Measurements from ENCODE around the gene TMEM115. TPM values are rescaled to one million over a fixed set of nuclear protein-coding genes. Genes with fewer than 3 reads are reported as not detected.

TMEM115 gene
- total RNA-seq, 1 experiment from 2014 or later = 29.4 TPM

- peak; percentile 98 for DNase-seq
- intact Hi-C loops (cut with micrococcal nuclease; ENCODE audit: unreplicated experiment) = no loop called here
- no peaks in the 10 kb centered on the region for H3K9me3 Mint-ChIP-seq (ENCODE audit: low read depth, unreplicated experiment)
- peak overlapping the region; percentile 82 for H3K27ac Mint-ChIP-seq (ENCODE audit: unreplicated experiment)
- BruUV-seq (replicated peaks) = no TSS peak
- H3K36me3 Mint-ChIP-seq (ENCODE audit: insufficient read depth, unreplicated experiment) = peaks cover 37% of the 10 kb centered on the region
- H3K27me3 Mint-ChIP-seq (ENCODE audit: unreplicated experiment) = peaks cover 18% of the 10 kb centered on the region
- peaks cover 11% of the 10 kb centered on the region for H3K4me1 Mint-ChIP-seq (ENCODE audit: low read depth, unreplicated experiment)
- TF ChIP-seq CTCF (IDR thresholded peaks at IDR 0.05; ENCODE audit: unreplicated experiment) = no peak
- CTCF ChIA-PET = interaction anchor here (0.6 to 2.7 kb wide), 14 partner anchors 8 to 110 kb away, joined by 3 to 15 read pairs (median 4); partner anchors contain the start of genes CYB561D2, IFRD2, LSMEM2 and NPRL2
- H3K4me3 Mint-ChIP-seq (ENCODE audit: low read depth, unreplicated experiment) = peak overlapping the region; percentile 93
These were observed 22.0 kb downstream of the TMEM115 start for GRCh38 chr3:50337175-50337861.

GRCh38 chr3:50336452-50337174 lies 22.7 kb downstream of the TMEM115 start:
- intact Hi-C loops (cut with micrococcal nuclease; ENCODE audit: unreplicated experiment) = no loop called here
- peak overlapping the region; percentile 82 for H3K27ac Mint-ChIP-seq (ENCODE audit: unreplicated experiment)
- H3K9me3 Mint-ChIP-seq (ENCODE audit: low read depth, unreplicated experiment) = no peaks in the 10 kb centered on the region
- no peak for TF ChIP-seq CTCF (IDR thresholded peaks at IDR 0.05; ENCODE audit: unreplicated experiment)
- peak overlapping the region; percentile 93 for H3K4me3 Mint-ChIP-seq (ENCODE audit: low read depth, unreplicated experiment)
- TSS peak; percentile 70 for BruUV-seq (replicated peaks)
- peaks cover 37% of the 10 kb centered on the region for H3K36me3 Mint-ChIP-seq (ENCODE audit: insufficient read depth, unreplicated experiment)
- CTCF ChIA-PET = interaction anchor here (0.7 to 2.7 kb wide), 15 partner anchors 9 to 109 kb away, joined by 3 to 15 read pairs (median 3); partner anchors contain the start of genes CYB561D2, LSMEM2, NPRL2 and SEMA3B
- no peak for DNase-seq
- H3K27me3 Mint-ChIP-seq (ENCODE audit: unreplicated experiment) = peaks cover 18% of the 10 kb centered on the region
- peaks cover 11% of the 10 kb centered on the region for H3K4me1 Mint-ChIP-seq (ENCODE audit: low read depth, unreplicated experiment)

- CTCF ChIA-PET = interaction anchor here (0.7 kb wide), 1 partner anchor 113 kb away, joined by 3 read pairs; no protein-coding TSS in a partner anchor
- Mint-ChIP-seq H3K27ac (ENCODE audit: unreplicated experiment) (no peak overlapping the region), H3K36me3 (ENCODE audit: insufficient read depth, unreplicated experiment) (peaks cover 43% of the 10 kb centered on the region)
These were observed 24.8 kb downstream of the TMEM115 start for GRCh38 chr3:50334339-50335075.

More at GRCh38 chr3:50334339-50335075, 24.8 kb downstream of the TMEM115 start:
- peaks cover 11% of the 10 kb centered on the region for H3K4me1 Mint-ChIP-seq (ENCODE audit: low read depth, unreplicated experiment)
- BruUV-seq (replicated peaks) = no TSS peak
- no peak overlapping the region for H3K4me3 Mint-ChIP-seq (ENCODE audit: low read depth, unreplicated experiment)
- TF ChIP-seq CTCF (IDR thresholded peaks at IDR 0.05; ENCODE audit: unreplicated experiment) = no peak
- H3K27me3 Mint-ChIP-seq (ENCODE audit: unreplicated experiment) = peaks cover 8% of the 10 kb centered on the region
- no peak for DNase-seq
- intact Hi-C loops (cut with micrococcal nuclease; ENCODE audit: unreplicated experiment) = no loop called here
- no peaks in the 10 kb centered on the region for H3K9me3 Mint-ChIP-seq (ENCODE audit: low read depth, unreplicated experiment)
